RPMI8226 (cell line): ENCODE results near the gene C15orf39.

Experiments used
- DNase-seq: peaks from one replicate; pipeline ENCODE4 v3.0.0-alpha.2; 2015

C15orf39 gene

GRCh38 chr15:75198560-75199356 lies 2.9 kb upstream of the C15orf39 start:
- peak; percentile 78 for DNase-seq

GRCh38 chr15:75199357-75199940 lies 2.2 kb upstream of the C15orf39 start:
- DNase-seq: peak; percentile 47

- DNase-seq: no peak
Measured at GRCh38 chr15:75200391-75200764, 1.3 kb upstream of the C15orf39 start.

GRCh38 chr15:75200765-75201615 lies 692 bp upstream of the C15orf39 start:
- peak; percentile 96 for DNase-seq

- DNase-seq: peak; percentile 95
Measured at GRCh38 chr15:75202251-75203016, 752 bp downstream of the C15orf39 start.

GRCh38 chr15:75203017-75203907 lies 1.6 kb downstream of the C15orf39 start:
- DNase-seq: peak; percentile 47

- DNase-seq: peak; percentile 45
Measured at GRCh38 chr15:75203908-75204263, 2.2 kb downstream of the C15orf39 start.

- peak; percentile 99 for DNase-seq
Measured at GRCh38 chr15:75204340-75205063, 2.8 kb downstream of the C15orf39 start.

GRCh38 chr15:75205064-75205395 lies 3.3 kb downstream of the C15orf39 start:
- no peak for DNase-seq

- no peak for DNase-seq
Measured at GRCh38 chr15:75206006-75206405, 4.3 kb downstream of the C15orf39 start.

GRCh38 chr15:75206803-75207617 lies 5.3 kb downstream of the C15orf39 start:
- DNase-seq: no peak

- DNase-seq: no peak
Measured at GRCh38 chr15:75207618-75208500, 6.2 kb downstream of the C15orf39 start.

GRCh38 chr15:75208501-75209288 lies 7.0 kb downstream of the C15orf39 start:
- DNase-seq: no peak

GRCh38 chr15:75209289-75209676 lies 7.6 kb downstream of the C15orf39 start:
- DNase-seq: no peak

- no peak for DNase-seq
Measured at GRCh38 chr15:75210811-75211230, 9.1 kb downstream of the C15orf39 start.

GRCh38 chr15:75211436-75212199 lies 9.9 kb downstream of the C15orf39 start:
- DNase-seq: no peak

GRCh38 chr15:75212200-75212858 lies 10.6 kb downstream of the C15orf39 start:
- no peak for DNase-seq
